Skeletal muscle satellite cell (primary cell): Measurements from ENCODE around the gene FER.

ENCODE experiments used
- H3K27me3 ChIP-seq: 2 replicates; pipeline ENCODE4 v1.7.0; 2013; ENCODE audit warnings: low read length; ENCODE audit not compliant: control insufficient read depth, insufficient read depth
- H3K36me3 ChIP-seq: 2 replicates; pipeline ENCODE4 v1.7.0; 2013; ENCODE audit warnings: mild to moderate bottlenecking, control low read depth, low read length; ENCODE audit not compliant: insufficient read depth
- H3K4me1 ChIP-seq: 2 replicates; pipeline ENCODE4 v1.7.0; 2013; ENCODE audit warnings: low read length; ENCODE audit not compliant: control insufficient read depth, insufficient read depth
- H3K4me2 ChIP-seq: 2 replicates; pipeline ENCODE4 v1.7.0; 2013; ENCODE audit warnings: mild to moderate bottlenecking, low read length
- H3K4me3 ChIP-seq: 2 replicates; pipeline ENCODE4 v1.7.0; 2013; ENCODE audit warnings: low read length
- H3K9ac ChIP-seq: 2 replicates; pipeline ENCODE4 v1.7.0; 2013; ENCODE audit warnings: mild to moderate bottlenecking, low read depth, low read length, moderate library complexity
- H3K9me3 ChIP-seq: replicated peaks from 2 replicates; pipeline ENCODE4 v1.7.0; 2013; ENCODE audit warnings: mild to moderate bottlenecking, control low read depth, low read length

FER gene

GRCh38 chr5:109192555-109193281 lies 445.0 kb downstream of the FER start:
- Histone ChIP-seq H3K4me1 (peaks cover 15% of the 10 kb centered on the region), H3K9me3 (no peaks in the 10 kb centered on the region), H3K36me3 (no peaks in the 10 kb centered on the region), H3K4me3 (no peak overlapping the region), H3K27me3 (no peaks in the 10 kb centered on the region), H3K9ac (no peak overlapping the region), H3K4me2 (no peak overlapping the region)

DNA sequence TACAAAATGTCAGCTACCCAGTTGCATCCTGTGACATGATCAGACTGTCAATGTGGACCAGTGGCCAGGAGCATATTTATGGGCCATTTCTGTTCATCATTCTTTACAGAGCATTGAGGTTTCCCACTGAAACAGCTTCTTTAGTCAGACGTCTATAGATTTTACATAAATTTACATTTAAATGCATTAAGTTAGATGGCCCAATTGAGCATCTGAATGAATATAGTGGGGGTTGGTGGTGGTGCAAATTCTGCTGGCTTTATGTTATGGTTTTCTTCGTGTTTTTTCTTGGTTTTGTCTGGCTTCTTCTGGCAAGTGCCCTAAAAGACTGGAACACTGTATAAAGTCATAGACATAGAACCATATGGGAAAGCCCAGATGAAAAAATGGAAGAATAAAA lies 448.0 kb downstream of the FER start:
- Histone ChIP-seq H3K27me3 (no peaks in the 10 kb centered on the region), H3K36me3 (no peaks in the 10 kb centered on the region), H3K9me3 (no peaks in the 10 kb centered on the region), H3K4me3 (no peak overlapping the region), H3K4me2 (no peak overlapping the region), H3K4me1 (peaks cover 15% of the 10 kb centered on the region), H3K9ac (no peak overlapping the region)

DNA sequence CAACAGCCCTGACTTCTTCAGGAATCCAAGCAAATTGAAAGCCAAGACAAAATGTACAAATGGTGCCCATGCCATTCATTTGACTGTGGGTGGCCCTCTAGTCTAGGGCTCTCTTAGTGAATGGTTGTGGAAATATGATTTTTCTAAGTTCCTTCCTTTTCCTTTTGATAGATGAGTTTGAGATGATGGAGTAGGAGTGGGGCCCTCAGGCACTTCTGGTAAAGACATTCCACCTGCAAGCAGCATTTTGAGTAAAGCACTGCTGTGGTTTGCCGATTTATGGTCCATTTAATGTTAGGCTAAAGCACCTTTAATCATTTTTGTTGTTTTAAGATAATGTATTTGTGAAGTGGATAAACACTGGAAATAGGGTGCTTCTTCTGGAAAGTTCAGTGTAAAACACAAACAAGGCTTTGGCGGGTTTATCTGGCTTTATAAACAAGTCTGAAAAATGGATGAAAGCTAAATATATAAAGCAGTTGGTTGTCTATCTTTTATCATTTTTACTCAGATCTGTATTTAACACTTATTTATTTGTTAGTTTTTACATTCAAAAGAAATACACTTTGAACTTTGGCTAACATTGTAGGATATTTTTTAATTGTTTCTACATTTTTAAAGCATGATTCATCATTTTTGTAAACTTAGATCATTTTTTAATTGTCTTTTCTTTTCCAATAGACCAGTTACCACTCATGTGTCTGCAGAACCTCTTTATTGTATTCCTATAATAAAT lies 448.6 kb downstream of the FER start:
- Histone ChIP-seq H3K4me2 (no peak overlapping the region), H3K9ac (no peak overlapping the region), H3K9me3 (no peaks in the 10 kb centered on the region)

GRCh38 chr5:109196823-109197160 lies 449.1 kb downstream of the FER start:
- no peak overlapping the region for H3K4me3 ChIP-seq
- no peak overlapping the region for H3K4me2 ChIP-seq
- H3K4me1 ChIP-seq = peaks cover 8% of the 10 kb centered on the region
- no peak overlapping the region for H3K9ac ChIP-seq
- H3K9me3 ChIP-seq = no peaks in the 10 kb centered on the region
- H3K36me3 ChIP-seq = no peaks in the 10 kb centered on the region
- H3K27me3 ChIP-seq = no peaks in the 10 kb centered on the region

More for the DNA sequence above, 448.6 kb downstream of the FER start:
- Histone ChIP-seq H3K27me3 (no peaks in the 10 kb centered on the region), H3K36me3 (no peaks in the 10 kb centered on the region), H3K4me3 (no peak overlapping the region), H3K4me1 (peaks cover 11% of the 10 kb centered on the region)

GRCh38 chr5:109199289-109199688 lies 451.6 kb downstream of the FER start:
- Histone ChIP-seq H3K27me3 (no peaks in the 10 kb centered on the region), H3K4me3 (no peak overlapping the region), H3K4me1 (peaks cover 8% of the 10 kb centered on the region), H3K36me3 (no peaks in the 10 kb centered on the region), H3K9ac (no peak overlapping the region), H3K4me2 (no peak overlapping the region), H3K9me3 (no peaks in the 10 kb centered on the region)

DNA sequence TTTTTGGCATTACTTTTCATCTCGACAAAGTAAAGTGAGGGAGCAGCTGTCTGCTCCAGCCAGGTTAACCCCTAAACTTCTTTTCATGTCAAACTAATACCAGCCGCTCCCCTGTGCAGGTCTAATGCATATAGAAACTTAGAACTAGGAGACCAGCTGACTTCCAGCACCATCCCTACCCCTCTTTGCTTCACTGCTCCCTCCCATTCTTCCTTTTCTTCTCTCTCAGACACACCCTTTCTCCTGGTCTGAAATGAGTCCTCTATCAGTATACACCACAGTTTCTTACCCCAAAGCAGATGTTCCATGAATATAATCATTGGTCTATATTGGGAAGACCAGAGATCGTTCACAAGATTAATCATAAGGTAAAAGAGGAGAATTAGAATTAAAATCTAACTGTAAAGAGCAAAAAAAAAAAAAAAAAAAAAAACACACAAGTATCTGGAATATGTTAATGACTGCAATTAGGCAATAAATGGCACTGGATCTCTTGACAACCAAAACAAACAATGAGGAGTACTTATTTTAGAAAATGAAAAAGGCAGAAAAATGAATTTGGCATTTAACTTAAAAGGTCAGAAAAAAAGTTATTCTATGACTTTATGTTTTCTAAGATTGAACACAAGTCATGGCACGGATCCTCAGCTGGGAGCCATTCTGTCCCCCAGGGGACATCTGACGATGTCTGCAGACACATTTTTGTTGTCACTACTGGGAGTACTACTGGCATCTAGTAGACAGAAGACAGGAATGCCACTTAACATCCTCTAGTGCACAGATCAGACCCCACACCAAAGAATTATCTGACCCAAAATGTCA lies 452.3 kb downstream of the FER start:
- Histone ChIP-seq H3K9ac (no peak overlapping the region), H3K4me3 (no peak overlapping the region), H3K27me3 (no peaks in the 10 kb centered on the region)

GRCh38 chr5:109215040-109215439 lies 467.3 kb downstream of the FER start:
- Histone ChIP-seq H3K9me3 (no peaks in the 10 kb centered on the region), H3K4me1 (no peaks in the 10 kb centered on the region), H3K36me3 (no peaks in the 10 kb centered on the region), H3K9ac (no peak overlapping the region), H3K4me3 (no peak overlapping the region), H3K27me3 (no peaks in the 10 kb centered on the region), H3K4me2 (no peak overlapping the region)

More for the DNA sequence above, 452.3 kb downstream of the FER start:
- Histone ChIP-seq H3K36me3 (no peaks in the 10 kb centered on the region), H3K4me1 (peaks cover 8% of the 10 kb centered on the region), H3K4me2 (no peak overlapping the region), H3K9me3 (no peaks in the 10 kb centered on the region)

- Histone ChIP-seq H3K36me3 (no peaks in the 10 kb centered on the region), H3K9me3 (no peaks in the 10 kb centered on the region), H3K4me2 (no peak overlapping the region), H3K9ac (no peak overlapping the region), H3K4me1 (no peaks in the 10 kb centered on the region), H3K4me3 (no peak overlapping the region), H3K27me3 (no peaks in the 10 kb centered on the region)
Measured at GRCh38 chr5:109218818-109219217, 471.1 kb downstream of the FER start.

- Histone ChIP-seq H3K36me3 (no peaks in the 10 kb centered on the region), H3K27me3 (no peaks in the 10 kb centered on the region), H3K4me1 (no peaks in the 10 kb centered on the region), H3K4me2 (no peak overlapping the region), H3K4me3 (no peak overlapping the region), H3K9ac (no peak overlapping the region), H3K9me3 (no peaks in the 10 kb centered on the region)
Measured at GRCh38 chr5:109223531-109223930, 475.8 kb downstream of the FER start.

- H3K4me1 ChIP-seq = no peaks in the 10 kb centered on the region
- no peaks in the 10 kb centered on the region for H3K27me3 ChIP-seq
- H3K4me3 ChIP-seq = no peak overlapping the region
Measured at GRCh38 chr5:109224276-109224882, 476.7 kb downstream of the FER start.

More at GRCh38 chr5:109224276-109224882, 476.7 kb downstream of the FER start:
- Histone ChIP-seq H3K4me2 (no peak overlapping the region), H3K9ac (no peak overlapping the region), H3K9me3 (no peaks in the 10 kb centered on the region), H3K36me3 (no peaks in the 10 kb centered on the region)
